OCI-M2 (cell line): ENCODE measurements around the gene ACSL1.

Experiments
- DNase-seq: peaks from one replicate; lab custom pipeline; 2025; ENCODE audit not compliant: unreplicated experiment; lab: John Stamatoyannopoulos, UW

ACSL1 gene

GRCh38 chr4:184722798-184723197, 103.0 kb downstream of the ACSL1 start:
- DNase-seq: no peak

- DNase-seq: no peak
Observed at GRCh38 chr4:184721254-184721653, 104.5 kb downstream of the ACSL1 start.

DNA sequence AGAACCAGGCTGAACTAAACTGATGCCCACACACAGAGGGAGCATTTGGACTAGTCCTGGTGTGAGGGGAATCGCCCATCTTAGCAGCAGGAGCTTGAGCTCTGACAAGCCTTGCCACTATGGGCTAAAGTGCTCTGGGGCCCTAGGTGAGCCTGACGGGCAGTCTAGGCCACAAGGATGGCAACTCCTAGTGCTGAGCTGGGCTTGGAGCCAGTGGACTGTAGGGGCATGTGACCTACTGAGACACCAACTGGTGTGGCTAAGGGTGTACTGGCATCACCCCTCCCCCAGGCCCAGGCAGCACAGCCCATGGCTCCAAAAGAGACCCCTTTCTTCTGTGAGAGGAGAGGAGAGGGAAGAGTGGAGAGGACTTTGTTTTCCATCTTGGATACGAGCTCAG, 106.4 kb downstream of the ACSL1 start:
- no peak for DNase-seq

GRCh38 chr4:184715526-184715925, 110.2 kb downstream of the ACSL1 start:
- DNase-seq: no peak

- no peak for DNase-seq
Observed at GRCh38 chr4:184713887-184714286, 111.9 kb downstream of the ACSL1 start.

DNA sequence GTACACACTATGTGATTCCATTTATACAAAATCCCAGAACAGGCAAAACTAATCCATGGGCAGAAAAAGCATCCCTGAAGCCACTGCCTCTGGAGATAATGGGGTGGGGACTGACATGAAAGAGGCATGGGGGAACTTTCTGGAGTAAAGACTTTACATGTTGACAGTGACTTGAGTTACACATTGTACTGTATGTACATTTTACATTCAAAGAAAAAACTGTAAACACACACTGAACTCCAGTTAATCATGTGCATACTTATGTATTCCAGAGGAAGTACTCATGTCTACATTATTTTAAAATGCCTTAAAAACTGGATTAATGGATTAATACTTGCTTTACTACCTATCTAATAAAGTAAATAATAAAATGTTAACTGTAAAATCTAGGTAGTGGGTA, 113.4 kb downstream of the ACSL1 start:
- no peak for DNase-seq

DNA sequence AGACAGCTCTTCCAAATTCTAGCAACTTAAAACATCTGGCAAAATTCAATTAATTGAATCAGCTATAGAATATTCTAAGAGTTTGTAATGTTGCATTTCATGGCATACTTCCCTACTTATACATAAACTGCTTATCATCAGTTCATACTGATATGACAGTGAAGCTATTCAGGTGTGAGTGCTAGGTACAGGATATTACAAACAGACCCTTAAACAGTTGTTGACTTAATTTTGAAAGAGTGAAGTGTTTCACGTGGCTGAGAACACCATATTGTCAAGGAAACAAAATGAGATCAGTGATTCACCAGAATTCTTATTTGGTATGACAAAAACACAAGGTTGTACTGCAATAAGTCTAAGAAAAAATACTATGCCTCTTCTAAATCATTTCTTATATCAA, 119.3 kb downstream of the ACSL1 start:
- DNase-seq: no peak

- DNase-seq: no peak
Observed at GRCh38 chr4:184705692-184706091, 120.1 kb downstream of the ACSL1 start.
